Lower leg skin (tissue), 4 donors: ENCODE data around the gene RAD21L1. TPM values are rescaled to one million over a fixed set of nuclear protein-coding genes. Genes with fewer than 3 reads are reported as not detected.

ENCODE experiments used
- DNase-seq, 2 donors: peaks; one replicate each; pipeline ENCODE4 v3.0.0-alpha.2; 2019; ENCODE audit warnings: low spot score in 2 of 2
- H3K4me3 ChIP-seq: fragments of 200-600 bp; sonication (generic); 2 replicates; pipeline ENCODE4 v1.5.1; 2017; ENCODE audit warnings: mild to moderate bottlenecking, low read depth; ENCODE audit not compliant: poor library complexity, severe bottlenecking
- POLR2A ChIP-seq, 2 donors: fragments of 450-650 bp; IDR thresholded peaks; one replicate each; pipeline ENCODE4 v1.6.1; 2016 to 2017; ENCODE audit warnings: antibody characterized with exemption in 2 of 2, mild to moderate bottlenecking in 1 of 2, moderate library complexity in 1 of 2
- WGBS, 2 donors: methylation state at CpG; one replicate each; pipeline ENCODE4 v1.1.5; 2018; 5-methylcytosine and 5-hydroxymethylcytosine counted together
- intact Hi-C: fragments of 100-400 bp; cut with DNase I; formaldehyde crosslinking; loops from one replicate; pipeline ENCODE4 v1.15.0; 2023; ENCODE audit warnings: low total_unique reads
- total RNA-seq, 4 donors: library from RNA; depleted of rRNA; stranded (reverse); fragments of >200 nt; gene quantifications; one replicate each; pipeline ENCODE4 v1.1.0, GENCODE V29; 2016
- TF ChIP-seq, protein P1 (sequence below), 3 donors: fragments of 450-650 bp; IDR thresholded peaks; one replicate each; pipeline ENCODE4 v1.5.1; 2016; ENCODE audit warnings: antibody characterized with exemption in 3 of 3, mild to moderate bottlenecking in 3 of 3, moderate library complexity in 2 of 3

RAD21L1 gene
- total RNA-seq, 4 donors from 2014 or later = 0.38 TPM; not detected in 3

DNA sequence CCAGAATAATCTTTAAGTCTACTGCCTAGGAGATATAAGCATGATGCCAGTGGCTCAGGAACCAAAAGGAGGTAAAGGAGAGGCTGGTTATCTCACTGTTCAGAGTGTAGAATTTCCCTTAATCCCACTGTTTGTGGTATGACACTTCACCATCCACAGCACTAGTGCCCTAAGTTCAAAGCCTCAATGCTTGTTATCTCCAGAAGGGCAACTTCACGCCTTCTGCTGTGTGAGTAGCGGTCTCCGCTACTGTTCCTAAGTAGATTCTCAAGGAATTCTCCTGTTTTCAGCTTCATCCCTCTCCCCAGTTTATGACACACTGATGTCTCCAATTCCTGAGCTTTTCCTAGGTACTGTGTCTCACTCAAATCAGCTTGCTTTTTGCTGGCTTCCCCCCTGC, 26.6 kb downstream of the RAD21L1 start:
- intact Hi-C loops = no loop called here
- TF ChIP-seq, protein P1, sequence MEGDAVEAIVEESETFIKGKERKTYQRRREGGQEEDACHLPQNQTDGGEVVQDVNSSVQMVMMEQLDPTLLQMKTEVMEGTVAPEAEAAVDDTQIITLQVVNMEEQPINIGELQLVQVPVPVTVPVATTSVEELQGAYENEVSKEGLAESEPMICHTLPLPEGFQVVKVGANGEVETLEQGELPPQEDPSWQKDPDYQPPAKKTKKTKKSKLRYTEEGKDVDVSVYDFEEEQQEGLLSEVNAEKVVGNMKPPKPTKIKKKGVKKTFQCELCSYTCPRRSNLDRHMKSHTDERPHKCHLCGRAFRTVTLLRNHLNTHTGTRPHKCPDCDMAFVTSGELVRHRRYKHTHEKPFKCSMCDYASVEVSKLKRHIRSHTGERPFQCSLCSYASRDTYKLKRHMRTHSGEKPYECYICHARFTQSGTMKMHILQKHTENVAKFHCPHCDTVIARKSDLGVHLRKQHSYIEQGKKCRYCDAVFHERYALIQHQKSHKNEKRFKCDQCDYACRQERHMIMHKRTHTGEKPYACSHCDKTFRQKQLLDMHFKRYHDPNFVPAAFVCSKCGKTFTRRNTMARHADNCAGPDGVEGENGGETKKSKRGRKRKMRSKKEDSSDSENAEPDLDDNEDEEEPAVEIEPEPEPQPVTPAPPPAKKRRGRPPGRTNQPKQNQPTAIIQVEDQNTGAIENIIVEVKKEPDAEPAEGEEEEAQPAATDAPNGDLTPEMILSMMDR (IDR thresholded peaks at IDR 0.05) = no peak
- TF ChIP-seq POLR2A (IDR thresholded peaks at IDR 0.05) = no peak
- WGBS, 2 donors = 87 to 92% methylated on average over 3 of the region's 3 CpGs
- no peak overlapping the region for H3K4me3 ChIP-seq
- DNase-seq = no peak

DNA sequence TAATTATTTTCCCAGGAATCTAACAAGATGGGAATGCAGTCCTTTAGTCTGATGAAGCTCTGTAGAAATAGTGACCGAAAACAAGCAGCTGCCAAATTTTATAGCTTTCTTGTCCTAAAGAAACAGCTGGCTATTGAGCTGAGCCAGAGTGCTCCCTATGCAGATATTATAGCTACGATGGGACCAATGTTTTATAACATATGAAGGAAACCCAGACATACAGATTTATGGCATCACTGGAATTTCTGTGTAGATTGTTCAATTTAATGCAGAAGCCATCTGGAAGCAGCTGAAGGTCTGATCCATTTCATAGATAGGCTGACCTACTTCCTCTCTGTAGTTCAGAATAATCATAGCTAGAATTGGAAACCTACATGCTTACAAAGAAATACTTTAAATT, 28.4 kb downstream of the RAD21L1 start:
- WGBS, 2 donors = 47 to 62% methylated on average over 2 of the region's 2 CpGs
- TF ChIP-seq, protein P1 (IDR thresholded peaks at IDR 0.05) = no peak
- no peak for TF ChIP-seq POLR2A (IDR thresholded peaks at IDR 0.05)
- no peak for DNase-seq
- H3K4me3 ChIP-seq = no peak overlapping the region
- intact Hi-C loops = no loop called here

DNA sequence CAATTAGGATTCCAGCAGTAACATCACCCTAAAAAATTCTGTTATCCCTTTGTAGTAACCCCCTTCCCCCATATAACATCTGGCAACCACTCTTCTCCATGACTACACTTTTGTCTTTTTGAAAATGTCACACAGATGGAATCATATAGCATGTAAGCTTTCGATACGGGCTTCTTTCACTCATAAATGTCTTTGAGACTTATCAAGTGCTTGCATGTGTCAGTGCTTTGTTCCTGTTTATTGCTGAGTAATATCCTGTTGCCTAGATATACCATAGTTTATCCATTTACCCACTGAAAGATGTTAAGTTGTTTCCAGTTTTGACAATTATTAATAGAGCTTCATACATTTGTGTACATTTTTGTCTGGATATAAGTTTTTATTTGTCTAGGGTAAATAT, 29.8 kb downstream of the RAD21L1 start:
- intact Hi-C loops = no loop called here
- 34 to 55% methylated on average over 2 of the region's 2 CpGs for WGBS, 2 donors
- TF ChIP-seq POLR2A (IDR thresholded peaks at IDR 0.05) = no peak
- TF ChIP-seq, protein P1 (IDR thresholded peaks at IDR 0.05) = no peak
- DNase-seq = no peak
- no peak overlapping the region for H3K4me3 ChIP-seq

DNA sequence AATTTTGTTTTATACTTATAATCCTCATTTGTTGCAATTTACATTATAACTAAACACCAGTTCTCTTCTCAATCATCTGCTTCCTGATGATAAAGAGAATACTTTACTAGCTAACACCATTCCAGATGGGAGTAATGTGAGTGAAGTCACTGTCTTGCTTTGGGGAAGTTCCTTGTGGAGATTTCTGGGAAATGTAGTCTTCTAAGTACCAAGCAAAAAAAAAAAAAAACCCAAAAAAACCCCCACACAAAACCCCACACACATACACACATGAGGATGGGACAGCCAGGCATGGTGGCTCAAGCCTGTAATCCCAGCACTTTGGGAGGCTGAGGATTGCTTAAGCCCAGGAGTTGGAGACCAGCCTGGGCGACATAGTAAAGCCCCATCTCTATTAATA, 38.0 kb downstream of the RAD21L1 start:
- no peak for DNase-seq
- H3K4me3 ChIP-seq = no peak overlapping the region
- intact Hi-C loops = no loop called here
- TF ChIP-seq POLR2A (IDR thresholded peaks at IDR 0.05) = no peak
- TF ChIP-seq, protein P1 (IDR thresholded peaks at IDR 0.05) = no peak
- 76 to 83% methylated on average over 1 of the region's 1 CpG for WGBS, 2 donors

DNA sequence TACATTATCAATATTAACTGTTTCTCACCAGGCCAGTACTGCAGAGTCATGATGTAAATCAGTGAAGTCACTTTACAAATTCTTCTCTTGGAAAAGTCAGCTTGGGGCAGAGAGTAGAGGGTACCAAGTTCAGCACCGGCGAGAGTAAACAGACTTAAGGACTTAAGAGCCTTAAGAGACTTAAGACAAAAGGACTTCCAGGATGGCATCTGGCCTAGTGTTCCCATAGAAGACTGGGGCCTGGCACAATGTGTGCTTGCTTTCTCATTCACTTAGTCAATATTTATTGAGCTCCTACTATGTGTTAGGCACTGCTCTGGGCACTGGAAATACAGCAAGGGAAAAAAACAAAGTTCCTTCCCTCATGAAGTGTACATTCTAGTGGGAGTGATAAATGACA, 38.9 kb downstream of the RAD21L1 start:
- 66 to 90% methylated on average over 2 of the region's 2 CpGs for WGBS, 2 donors
- H3K4me3 ChIP-seq = no peak overlapping the region
- TF ChIP-seq POLR2A (IDR thresholded peaks at IDR 0.05) = no peak
- TF ChIP-seq, protein P1 (IDR thresholded peaks at IDR 0.05) = no peak
- DNase-seq = no peak
- intact Hi-C loops = no loop called here

DNA sequence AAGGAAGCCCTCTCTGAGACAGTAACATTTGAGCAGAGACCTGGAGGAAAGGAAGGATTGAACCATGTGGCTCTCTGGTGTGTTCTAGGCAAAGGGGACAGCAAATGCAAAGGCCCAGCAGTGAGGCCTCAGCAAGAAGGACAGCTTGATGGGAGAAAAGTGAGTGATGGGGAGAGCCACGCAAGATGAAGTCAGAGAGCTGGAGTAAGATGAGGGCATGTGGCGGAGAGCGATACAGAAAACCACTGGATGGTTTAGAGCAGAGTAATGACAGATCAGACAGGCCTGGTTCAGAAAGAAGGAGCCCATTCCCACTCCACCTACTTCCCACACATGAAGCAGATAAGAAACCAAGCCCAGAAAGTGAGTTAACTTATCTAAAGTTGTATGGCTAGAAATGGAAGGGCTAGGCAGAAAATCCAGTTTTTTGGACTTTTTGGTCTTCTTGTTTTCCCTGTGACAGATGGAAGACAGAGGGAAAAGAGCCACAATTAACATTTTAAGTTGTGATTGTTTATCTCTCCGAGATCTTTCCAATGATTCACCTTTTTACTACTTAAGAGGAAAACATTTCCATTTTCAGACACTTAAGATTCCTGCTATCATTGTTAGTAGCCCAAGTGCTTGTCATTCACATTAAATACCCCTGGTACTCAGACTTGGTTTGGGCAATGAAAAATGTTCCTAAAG, 39.5 kb downstream of the RAD21L1 start:
- no peak overlapping the region for H3K4me3 ChIP-seq
- WGBS, 2 donors = 85 to 92% methylated on average over 4 of the region's 4 CpGs
- no peak for DNase-seq
- intact Hi-C loops = no loop called here
- TF ChIP-seq, protein P1 (IDR thresholded peaks at IDR 0.05) = no peak
- no peak for TF ChIP-seq POLR2A (IDR thresholded peaks at IDR 0.05)
